CD4-positive, CD25-positive, alpha-beta regulatory T cell (primary cell): ENCODE data around the gene TFAP2A. TPM values are rescaled to one million over a fixed set of nuclear protein-coding genes. Genes with fewer than 3 reads are reported as not detected.

ENCODE experiments used
- ATAC-seq, 2 donors: fragments of 150-1000 bp; cut with Tn5 transposase; one replicate each; pipeline ENCODE4 v1.10.0; 2021; ENCODE audit warnings: low read depth in 2 of 2, moderate number of reproducible peaks in 2 of 2, moderate library complexity in 1 of 2
- DNase-seq, 3 donors: peaks; one replicate each; pipeline versions ENCODE4 v3.0.0 to v3.0.0-alpha.2; 2012 to 2022; ENCODE audit warnings: mixed read lengths in 1 of 3
- H3K27ac ChIP-seq: one replicate; pipeline ENCODE4 v1.7.0; 2013; ENCODE audit warnings: mild to moderate bottlenecking, low read length; ENCODE audit not compliant: insufficient read depth, poor library complexity, severe bottlenecking
- H3K27me3 ChIP-seq: one replicate; pipeline ENCODE4 v1.7.0; 2013; ENCODE audit warnings: low read length; ENCODE audit not compliant: control insufficient read depth, insufficient read depth
- H3K36me3 ChIP-seq: one replicate; pipeline ENCODE4 v1.7.0; 2013; ENCODE audit warnings: mild to moderate bottlenecking, low read length, moderate library complexity; ENCODE audit not compliant: control insufficient read depth, insufficient read depth
- H3K4me1 ChIP-seq: 2 replicates; pipeline ENCODE4 v1.7.0; 2013; ENCODE audit warnings: mild to moderate bottlenecking, low read length; ENCODE audit not compliant: insufficient read depth, control insufficient read depth, poor library complexity, severe bottlenecking
- H3K4me3 ChIP-seq: one replicate; pipeline ENCODE4 v1.7.0; 2013; ENCODE audit warnings: low read depth, mild to moderate bottlenecking, low read length, moderate library complexity
- H3K9me3 ChIP-seq, 2 experiments: 1 replicate in 1 of 2; 2 replicates in 1 of 2; pipeline ENCODE4 v1.7.0; 2013; ENCODE audit warnings: low read length in 2 of 2, mild to moderate bottlenecking in 1 of 2, moderate library complexity in 1 of 2; ENCODE audit not compliant: control insufficient read depth in 2 of 2
- H3K27ac Mint-ChIP-seq, 3 donors: one replicate each; pipeline ENCODE4 v1.8.0; 2020 to 2022; ENCODE audit warnings: mild to moderate bottlenecking in 3 of 3, mixed read lengths in 3 of 3, moderate library complexity in 2 of 3
- H3K27me3 Mint-ChIP-seq: one replicate; pipeline ENCODE4 v1.8.0; 2022; ENCODE audit warnings: mild to moderate bottlenecking, mixed read lengths
- H3K36me3 Mint-ChIP-seq: one replicate; pipeline ENCODE4 v1.8.0; 2020; ENCODE audit warnings: mixed read lengths
- H3K4me1 Mint-ChIP-seq, 4 donors: one replicate each; pipeline ENCODE4 v1.8.0; 2020 to 2022; ENCODE audit warnings: mixed read lengths in 4 of 4, mild to moderate bottlenecking in 1 of 4
- H3K4me3 Mint-ChIP-seq, 4 donors: one replicate each; pipeline ENCODE4 v1.8.0; 2020 to 2022; ENCODE audit warnings: mild to moderate bottlenecking in 4 of 4, mixed read lengths in 4 of 4, moderate library complexity in 3 of 4
- H3K9me3 Mint-ChIP-seq, 7 donors: one replicate each; pipeline ENCODE4 v1.8.0; 2020 to 2022; ENCODE audit warnings: mixed read lengths in 7 of 7, mild to moderate bottlenecking in 3 of 7, moderate library complexity in 2 of 7
- polyA plus RNA-seq, 4 donors: library from polyadenylated mRNA; unstranded; fragments of 300-500 nt; fragmentation: Illumina TruSeq; gene quantifications; one replicate each; pipeline ENCODE4 v1.2.3, GENCODE V29; 2021
- total RNA-seq: library from RNA; stranded (reverse); gene quantifications from one replicate; pipeline ENCODE4 v1.2.3, GENCODE V29; 2022

The TFAP2A gene
- total and polyA plus RNA-seq, 5 donors from 2014 or later, result not detected

GRCh38 chr6:10419749-10420545 lies 5.1 kb upstream of the TFAP2A start:
- peaks cover 5 to 18% of the 10 kb centered on the region in 2 experiments for H3K9me3 ChIP-seq
- peaks cover 11% of the 10 kb centered on the region for H3K4me1 ChIP-seq
- no peak overlapping the region for H3K27ac Mint-ChIP-seq
- DNase-seq (no peak), ATAC-seq (no peak)
- H3K36me3 Mint-ChIP-seq, result peaks cover 7% of the 10 kb centered on the region
- H3K4me1 Mint-ChIP-seq, result peaks cover 0 to 26% (median 11%) of the 10 kb centered on the region in 4 donors
- H3K27me3 ChIP-seq, result peaks cover 48% of the 10 kb centered on the region
- peaks cover 0 to 17% (median 0%) of the 10 kb centered on the region in 7 donors for H3K9me3 Mint-ChIP-seq
- no peak overlapping the region for H3K4me3 ChIP-seq
- H3K36me3 ChIP-seq, result no peaks in the 10 kb centered on the region
- peaks cover 93% of the 10 kb centered on the region for H3K27me3 Mint-ChIP-seq
- H3K4me3 Mint-ChIP-seq, result peak overlapping the region; percentile 2 to 59 (median 32)
- H3K27ac ChIP-seq, result no peak overlapping the region

GRCh38 chr6:10418862-10419748 lies 4.2 kb upstream of the TFAP2A start:
- no peak overlapping the region for H3K4me3 ChIP-seq
- Mint-ChIP-seq H3K27me3 (peaks cover 93% of the 10 kb centered on the region), H3K4me1 (peaks cover 0 to 32% (median 8%) of the 10 kb centered on the region in 4 donors), H3K9me3 (peaks cover 0 to 17% (median 0%) of the 10 kb centered on the region in 7 donors), H3K4me3 (peak overlapping the region in 1 of 4 donors; percentile 22), H3K36me3 (peaks cover 7% of the 10 kb centered on the region), H3K27ac (no peak overlapping the region)
- no peak for DNase-seq
- ATAC-seq, result no peak
- peaks cover 15% of the 10 kb centered on the region for H3K4me1 ChIP-seq
- peaks cover 5 to 24% of the 10 kb centered on the region in 2 experiments for H3K9me3 ChIP-seq
- no peaks in the 10 kb centered on the region for H3K36me3 ChIP-seq
- no peak overlapping the region for H3K27ac ChIP-seq
- H3K27me3 ChIP-seq, result peaks cover 45% of the 10 kb centered on the region

GRCh38 chr6:10418361-10418861 lies 3.5 kb upstream of the TFAP2A start:
- H3K27ac Mint-ChIP-seq, result no peak overlapping the region
- no peak overlapping the region for H3K4me3 ChIP-seq
- peaks cover 22% of the 10 kb centered on the region for H3K4me1 ChIP-seq
- no peaks in the 10 kb centered on the region for H3K36me3 ChIP-seq
- peaks cover 0 to 17% (median 0%) of the 10 kb centered on the region in 7 donors for H3K9me3 Mint-ChIP-seq
- no peak for DNase-seq
- peaks cover 94% of the 10 kb centered on the region for H3K27me3 Mint-ChIP-seq
- peaks cover 46% of the 10 kb centered on the region for H3K27me3 ChIP-seq
- H3K9me3 ChIP-seq, result peaks cover 5 to 24% of the 10 kb centered on the region in 2 experiments
- H3K36me3 Mint-ChIP-seq, result peaks cover 7% of the 10 kb centered on the region
- peak overlapping the region in 1 of 4 donors; percentile 22 for H3K4me3 Mint-ChIP-seq
- peaks cover 0 to 39% (median 12%) of the 10 kb centered on the region in 4 donors for H3K4me1 Mint-ChIP-seq
- no peak overlapping the region for H3K27ac ChIP-seq
- no peak for ATAC-seq

GRCh38 chr6:10417681-10418104 lies 2.8 kb upstream of the TFAP2A start:
- Histone ChIP-seq H3K36me3 (no peaks in the 10 kb centered on the region), H3K4me3 (no peak overlapping the region), H3K4me1 (peaks cover 29% of the 10 kb centered on the region), H3K9me3 (peaks cover 5 to 24% of the 10 kb centered on the region in 2 experiments), H3K27me3 (peaks cover 42% of the 10 kb centered on the region), H3K27ac (no peak overlapping the region)
- H3K4me3 Mint-ChIP-seq, result peak overlapping the region in 1 of 4 donors; percentile 52
- ATAC-seq (no peak), DNase-seq (no peak)
- no peak overlapping the region for H3K27ac Mint-ChIP-seq
- H3K27me3 Mint-ChIP-seq, result peaks cover 93% of the 10 kb centered on the region
- H3K36me3 Mint-ChIP-seq, result peaks cover 4% of the 10 kb centered on the region
- peaks cover 0 to 17% (median 0%) of the 10 kb centered on the region in 7 donors for H3K9me3 Mint-ChIP-seq
- H3K4me1 Mint-ChIP-seq, result peaks cover 0 to 45% (median 15%) of the 10 kb centered on the region in 4 donors

GRCh38 chr6:10416863-10417641 lies 2.2 kb upstream of the TFAP2A start:
- Mint-ChIP-seq H3K9me3 (peaks cover 0 to 17% (median 0%) of the 10 kb centered on the region in 7 donors), H3K27me3 (peaks cover 90% of the 10 kb centered on the region), H3K27ac (no peak overlapping the region), H3K4me3 (peak overlapping the region in 3 of 4 donors; percentile 46 to 76 (median 60)), H3K36me3 (peaks cover 4% of the 10 kb centered on the region), H3K4me1 (peaks cover 0 to 47% (median 16%) of the 10 kb centered on the region in 4 donors)
- Histone ChIP-seq H3K4me3 (no peak overlapping the region), H3K27ac (no peak overlapping the region), H3K27me3 (peaks cover 38% of the 10 kb centered on the region), H3K4me1 (peaks cover 32% of the 10 kb centered on the region), H3K36me3 (no peaks in the 10 kb centered on the region), H3K9me3 (peaks cover 5 to 24% of the 10 kb centered on the region in 2 experiments)
- DNase-seq (no peak), ATAC-seq (no peak)

GRCh38 chr6:10416516-10416862 lies 1.6 kb upstream of the TFAP2A start:
- peaks cover 0 to 21% (median 0%) of the 10 kb centered on the region in 7 donors for H3K9me3 Mint-ChIP-seq
- peaks cover 5 to 27% of the 10 kb centered on the region in 2 experiments for H3K9me3 ChIP-seq

More at GRCh38 chr6:10416516-10416862, 1.6 kb upstream of the TFAP2A start:
- no peak overlapping the region for H3K27ac Mint-ChIP-seq
- DNase-seq (no peak), ATAC-seq (no peak)
- peaks cover 0 to 49% (median 18%) of the 10 kb centered on the region in 4 donors for H3K4me1 Mint-ChIP-seq
- peaks cover 90% of the 10 kb centered on the region for H3K27me3 Mint-ChIP-seq
- no peak overlapping the region for H3K27ac ChIP-seq
- no peak overlapping the region for H3K4me3 ChIP-seq
- H3K36me3 ChIP-seq, result no peaks in the 10 kb centered on the region
- H3K4me3 Mint-ChIP-seq, result peak overlapping the region in 3 of 4 donors; percentile 13 to 60 (median 16)
- H3K4me1 ChIP-seq, result peaks cover 38% of the 10 kb centered on the region
- H3K36me3 Mint-ChIP-seq, result peaks cover 4% of the 10 kb centered on the region
- peaks cover 34% of the 10 kb centered on the region for H3K27me3 ChIP-seq
